H1 (cell line): Measurements from ENCODE around the gene TTBK1. TPM values are rescaled to one million over a fixed set of nuclear protein-coding genes. Genes with fewer than 3 reads are reported as not detected.

Experiments
- CTCF ChIA-PET: fragments of 300-600 bp; sonication (Branson Sonifier 250); formaldehyde crosslinking; loops from one replicate; lab custom pipeline; 2021; ENCODE audit not compliant: partially characterized antibody; lab: Charles Lee
- POLR2A ChIA-PET: fragments of 300-600 bp; sonication (Branson Sonifier 250); formaldehyde crosslinking; loops from one replicate; lab custom pipeline; 2021; ENCODE audit warnings: inconsistent platforms; ENCODE audit not compliant: partially characterized antibody; lab: Charles Lee
- DNase-seq, 2 experiments: peaks; one replicate each; pipeline versions ENCODE4 v3.0.0 to v3.0.0-alpha.2; 2010 to 2022; ENCODE audit warnings: low spot score in 2 of 2, low read depth in 1 of 2, mixed read lengths in 1 of 2
- FAIRE-seq: peaks from 2 replicates; lab custom pipeline; 2011; peaks lifted over from hg19 to GRCh38; lab: Jason Lieb, UNC
- H2AFZ ChIP-seq: 2 replicates; pipeline ENCODE4 v1.8.1; 2012; ENCODE audit warnings: low read length, inconsistent platforms
- H2AK5ac ChIP-seq: 2 replicates; pipeline ENCODE4 v1.6.1; 2013; ENCODE audit warnings: low read depth, low read length
- H2BK120ac ChIP-seq: replicated peaks from 2 replicates; pipeline ENCODE3; 2013; ENCODE audit warnings: low read depth, low read length, inconsistent platforms
- H2BK12ac ChIP-seq: 2 replicates; pipeline ENCODE4 v1.6.1; 2013; ENCODE audit warnings: low read depth, low read length
- H2BK15ac ChIP-seq: 2 replicates; pipeline ENCODE4 v1.6.1; 2013; ENCODE audit warnings: low read length
- H2BK20ac ChIP-seq: 2 replicates; pipeline ENCODE4 v1.6.1; 2013; ENCODE audit warnings: low read length
- H2BK5ac ChIP-seq: 2 replicates; pipeline ENCODE4 v1.6.1; 2013; ENCODE audit warnings: low read depth, low read length
- H3K14ac ChIP-seq: 2 replicates; pipeline ENCODE4 v1.6.1; 2013; ENCODE audit warnings: inconsistent platforms; ENCODE audit not compliant: insufficient read length
- H3K18ac ChIP-seq: 2 replicates; pipeline ENCODE4 v1.6.1; 2013; ENCODE audit warnings: low read length; ENCODE audit errors: extremely low read depth
- H3K23ac ChIP-seq: 2 replicates; pipeline ENCODE4 v1.6.1; 2013; ENCODE audit warnings: inconsistent platforms; ENCODE audit not compliant: insufficient read length
- H3K23me2 ChIP-seq: 2 replicates; pipeline ENCODE4 v1.6.1; 2013; ENCODE audit warnings: low read depth, low read length
- H3K27ac ChIP-seq: 2 replicates; pipeline ENCODE4 v1.6.1; 2011; ENCODE audit warnings: low read depth, low read length, inconsistent platforms
- H3K27me3 ChIP-seq, 4 experiments: replicated peaks in 1 of 4; 1 replicate in 1 of 4; 2 replicates in 3 of 4; pipeline versions ENCODE4 v1.6.1 to v1.8.1; 2011 to 2013; ENCODE audit warnings: low read length in 3 of 4, mild to moderate bottlenecking in 3 of 4, inconsistent platforms in 2 of 4, mixed read lengths in 2 of 4, moderate library complexity in 1 of 4; ENCODE audit not compliant: control insufficient read depth in 3 of 4, insufficient read depth in 3 of 4; ENCODE audit errors: extremely low read depth in 1 of 4
- H3K36me3 ChIP-seq, 4 experiments: 2 replicates each; pipeline versions ENCODE4 v1.6.1 to v1.8.1; 2011 to 2013; ENCODE audit warnings: mild to moderate bottlenecking in 4 of 4, low read length in 3 of 4, moderate library complexity in 2 of 4, control low read depth in 1 of 4, inconsistent platforms in 1 of 4; ENCODE audit not compliant: insufficient read depth in 4 of 4, control insufficient read depth in 2 of 4
- H3K4ac ChIP-seq: replicated peaks from 2 replicates; pipeline ENCODE3; 2013; ENCODE audit warnings: low read length, low read depth, mixed read lengths, inconsistent platforms; ENCODE audit not compliant: insufficient read length
- H3K4me1 ChIP-seq, 4 experiments: replicated peaks in 1 of 4; 1 replicate in 1 of 4; 2 replicates in 3 of 4; pipeline versions ENCODE4 v1.6.1 to v1.8.1; 2011 to 2013; ENCODE audit warnings: low read length in 3 of 4, inconsistent platforms in 2 of 4, mixed read lengths in 1 of 4; ENCODE audit not compliant: insufficient read depth in 4 of 4, control insufficient read depth in 3 of 4
- H3K4me2 ChIP-seq, 2 experiments: 2 replicates each; pipeline versions ENCODE4 v1.6.1 to v1.8.1; 2011 to 2013; ENCODE audit warnings: low read depth in 2 of 2, low read length in 2 of 2, control low read depth in 1 of 2, inconsistent platforms in 1 of 2, mild to moderate bottlenecking in 1 of 2; ENCODE audit not compliant: insufficient read depth in 1 of 2
- H3K4me3 ChIP-seq, 4 experiments: fragments of 200-600, 300-600 bp in 1 of 4; sonication (generic), shearing (Covaris generic), sonication (Bioruptor Twin) in 1 of 4; 2 replicates each; pipeline versions ENCODE4 v1.5.1 to v1.8.1; 2011 to 2016; ENCODE audit warnings: low read length in 4 of 4, low read depth in 3 of 4, control low read depth in 2 of 4, inconsistent platforms in 2 of 4, mild to moderate bottlenecking in 2 of 4, mixed read lengths in 1 of 4, moderate library complexity in 1 of 4; ENCODE audit not compliant: insufficient read depth in 2 of 4; ENCODE audit errors: extremely low read depth in 1 of 4
- H3K56ac ChIP-seq: replicated peaks from 2 replicates; pipeline ENCODE3; 2013; ENCODE audit warnings: low read depth, mild to moderate bottlenecking, mixed read lengths, low read length, inconsistent platforms; ENCODE audit not compliant: insufficient read length
- H3K79me1 ChIP-seq: 2 replicates; pipeline ENCODE4 v1.6.1; 2013; ENCODE audit warnings: low read depth, low read length, control low read depth
- H3K79me2 ChIP-seq, 2 experiments: 2 replicates each; pipeline versions ENCODE4 v1.6.1 to v1.8.1; 2012 to 2013; ENCODE audit warnings: low read length in 2 of 2, mild to moderate bottlenecking in 2 of 2, inconsistent platforms in 1 of 2; ENCODE audit not compliant: insufficient read depth in 2 of 2, control insufficient read depth in 1 of 2
- H3K9ac ChIP-seq, 4 experiments: replicated peaks in 1 of 4; 1 replicate in 1 of 4; 2 replicates in 3 of 4; pipeline versions ENCODE4 v1.6.1 to v1.8.1; 2011 to 2013; ENCODE audit warnings: low read depth in 3 of 4, low read length in 3 of 4, control low read depth in 2 of 4, mild to moderate bottlenecking in 2 of 4, moderate library complexity in 2 of 4, inconsistent platforms in 1 of 4; ENCODE audit errors: extremely low read depth in 1 of 4
- H3K9me3 ChIP-seq, 2 experiments: 2 replicates each; pipeline versions ENCODE4 v1.6.1 to v1.8.1; 2012 to 2013; ENCODE audit warnings: mild to moderate bottlenecking in 2 of 2, moderate library complexity in 2 of 2, control low read depth in 1 of 2, inconsistent platforms in 1 of 2, low read depth in 1 of 2, low read length in 1 of 2, mixed read lengths in 1 of 2; ENCODE audit not compliant: insufficient read depth in 2 of 2
- H4K20me1 ChIP-seq, 2 experiments: replicated peaks in 1 of 2; 2 replicates each; pipeline versions ENCODE3 to v1.8.1; 2011 to 2013; ENCODE audit warnings: inconsistent platforms in 2 of 2, low read length in 2 of 2, mild to moderate bottlenecking in 1 of 2; ENCODE audit not compliant: insufficient read depth in 2 of 2, control insufficient read depth in 1 of 2
- H4K5ac ChIP-seq: 2 replicates; pipeline ENCODE4 v1.6.1; 2013; ENCODE audit warnings: low read length, low read depth, mixed read lengths, inconsistent platforms; ENCODE audit not compliant: insufficient read length
- H4K8ac ChIP-seq: 2 replicates; pipeline ENCODE4 v1.8.0; 2013; ENCODE audit warnings: mild to moderate bottlenecking, moderate library complexity, low read length, inconsistent platforms; ENCODE audit not compliant: insufficient read depth; ENCODE audit errors: extremely low read depth
- H4K91ac ChIP-seq: replicated peaks from 2 replicates; pipeline ENCODE3; 2013; ENCODE audit warnings: low read length, mixed read lengths, inconsistent platforms; ENCODE audit not compliant: insufficient read length
- BACH1 ChIP-seq: IDR thresholded peaks from 2 replicates; pipeline ENCODE4 v1.6.1; 2012; ENCODE audit warnings: low read length, improper control_type of control experiment
- CTBP2 ChIP-seq: IDR thresholded peaks from 2 replicates; pipeline ENCODE4 v1.7.0; 2011; ENCODE audit warnings: borderline replicate concordance, mild to moderate bottlenecking, moderate library complexity, mixed read lengths, low read length; ENCODE audit not compliant: insufficient read depth, insufficient read length
- E2F6 ChIP-seq: IDR thresholded peaks from 2 replicates; pipeline ENCODE4 v1.6.1; 2012; ENCODE audit warnings: inconsistent platforms
- MAFK ChIP-seq: IDR thresholded peaks from 2 replicates; pipeline ENCODE4 v1.6.1; 2012; ENCODE audit warnings: low read depth, mild to moderate bottlenecking, improper control_type of control experiment, low read length
- NANOG ChIP-seq: IDR thresholded peaks from 2 replicates; pipeline ENCODE4 v1.6.1; 2011; ENCODE audit warnings: low read length, low read depth, mild to moderate bottlenecking, inconsistent platforms; ENCODE audit not compliant: insufficient read depth, poor library complexity, severe bottlenecking
- NRF1 ChIP-seq: IDR thresholded peaks from 2 replicates; pipeline ENCODE4 v1.6.1; 2011; ENCODE audit warnings: mild to moderate bottlenecking, low read depth, low read length, improper control_type of control experiment
- POU5F1 ChIP-seq: IDR thresholded peaks from 2 replicates; pipeline ENCODE4 v1.6.1; 2011; ENCODE audit warnings: low read depth, mild to moderate bottlenecking, low read length, moderate library complexity
- TAF7 ChIP-seq: optimal IDR thresholded peaks from 2 replicates; pipeline ENCODE3; 2011; ENCODE audit warnings: low read depth, mild to moderate bottlenecking, inconsistent platforms, low read length, moderate library complexity, borderline replicate concordance
- TCF12 ChIP-seq: IDR thresholded peaks from 2 replicates; pipeline ENCODE4 v1.6.1; 2011; ENCODE audit warnings: low read depth, mild to moderate bottlenecking, low read length
- TEAD4 ChIP-seq: IDR thresholded peaks from 2 replicates; pipeline ENCODE4 v1.6.1; 2012; ENCODE audit warnings: low read depth, low read length, inconsistent platforms, mixed read lengths
- WGBS, 2 experiments: shearing (Covaris generic) in 1 of 2; methylation state at CpG; one replicate each; pipeline versions ENCODE4 v1.1.6 to v1.1.7; 2013 to 2015; ENCODE audit warnings: low lambda C conversion rate in 2 of 2, mixed read lengths in 2 of 2, inconsistent platforms in 1 of 2, low coverage in 1 of 2, missing lambda C conversion rate in 1 of 2; ENCODE audit not compliant: insufficient replicate concordance in 2 of 2, insufficient coverage in 1 of 2, insufficient read length in 1 of 2; ENCODE audit errors: extremely low coverage in 1 of 2, missing lambda C conversion rate in 1 of 2; 5-methylcytosine and 5-hydroxymethylcytosine counted together
- polyA plus RNA-seq, 7 experiments: library from polyadenylated mRNA; depleted of rRNA in 3 of 7; stranded (reverse) in 5 of 7; unstranded in 2 of 7; fragments of >200 nt in 5 of 7; fragments of 200-250 nt in 2 of 7; gene quantifications; 1 replicate in 5 of 7; 2 replicates in 1 of 7; 4 replicates in 1 of 7; pipeline versions ENCODE4 v1.2.1 to v1.2.3, GENCODE V29; 2011 to 2013; ENCODE audit warnings: missing spikeins in 2 of 7, mixed read lengths in 2 of 7
- total RNA-seq: library from RNA; stranded (reverse); fragmentation: NEBNext Ultra II Directional; extraction: Animal tissue kit (Norgen Biotek cat#: 25700); gene quantifications from 2 replicates; pipeline ENCODE4 v1.2.1, GENCODE V29; 2021

TTBK1 gene
- total and polyA plus RNA-seq, 2 of the 8 experiments (the other 6 are each of a cell fraction or from before 2014, with no cell fraction given): 0.53 to 1.6 TPM

- no peaks in the 10 kb centered on the region; the same call in 1 of the 2 replicates for H3K23me2 ChIP-seq
- H2BK20ac ChIP-seq: no peak overlapping the region
- TF ChIP-seq BACH1: no peak
- TF ChIP-seq TAF7: no peak
- no peak for TF ChIP-seq NRF1
- no peak for TF ChIP-seq TCF12
- TF ChIP-seq POU5F1: no peak
- TF ChIP-seq MAFK: no peak
- no peak for TF ChIP-seq TEAD4
- TF ChIP-seq CTBP2: no peak
- TF ChIP-seq E2F6: no peak
- no peak for TF ChIP-seq NANOG
- no peak overlapping the region for H3K56ac ChIP-seq
- no peak overlapping the region for H2BK120ac ChIP-seq
- DNase-seq: no peak
- no peak overlapping the region for H3K4me2 ChIP-seq
- no peaks in the 10 kb centered on the region for H3K9me3 ChIP-seq
- H3K4ac ChIP-seq: no peak overlapping the region
- no peaks in the 10 kb centered on the region for H3K36me3 ChIP-seq
- no peak overlapping the region for H3K14ac ChIP-seq
- H3K79me2 ChIP-seq: no peaks in the 10 kb centered on the region
- no peak for FAIRE-seq
- peaks cover 0 to 28% (median 19%) of the 10 kb centered on the region in 4 experiments; a peak in 5 of 7 replicates for H3K27me3 ChIP-seq
- no peak overlapping the region for H3K27ac ChIP-seq
- no peak overlapping the region for H3K18ac ChIP-seq
- peak overlapping the region; percentile 35 for H4K91ac ChIP-seq
- H3K4me3 ChIP-seq: no peak overlapping the region
- POLR2A ChIA-PET: interaction anchor here (0.7 to 3.5 kb wide), 7 partner anchors 10 to 21 kb away, joined by 3 to 16 read pairs (median 4); partner anchors contain the start of genes CRIP3 and SLC22A7
- H3K4me1 ChIP-seq: peaks cover 0 to 14% (median 9%) of the 10 kb centered on the region in 4 experiments; a peak in 5 of 7 replicates
- H2BK12ac ChIP-seq: peak overlapping the region; percentile 80; the same call in 1 of the 2 replicates
- no peak overlapping the region for H4K8ac ChIP-seq
- H2AFZ ChIP-seq: no peak overlapping the region
- H2AK5ac ChIP-seq: peak overlapping the region; percentile 75; the same call in 1 of the 2 replicates
- CTCF ChIA-PET: interaction anchor here (0.8 to 3.9 kb wide), 22 partner anchors 10 to 111 kb away, joined by 3 to 50 read pairs (median 6); partner anchors contain the start of genes CRIP3, DNPH1 and SLC22A7
- H2BK5ac ChIP-seq: peak overlapping the region; percentile 72
- H3K23ac ChIP-seq: no peak overlapping the region
- WGBS, 2 experiments: 87% methylated on average over 7 of the region's 7 CpGs; no CpG with 5 or more reads in 1 of the 2 experiments
- no peaks in the 10 kb centered on the region for H4K20me1 ChIP-seq
- H3K9ac ChIP-seq: no peak overlapping the region
- H2BK15ac ChIP-seq: peak overlapping the region; percentile 92; the same call in 1 of the 2 replicates
- no peak overlapping the region for H4K5ac ChIP-seq
- H3K79me1 ChIP-seq: no peaks in the 10 kb centered on the region
Observed at GRCh38 chr6:43287717-43288679, 44.7 kb downstream of the TTBK1 start.
